IMR-90 (cell line): ENCODE measurements around the gene EIF2S2. TPM values are rescaled to one million over a fixed set of nuclear protein-coding genes. Genes with fewer than 3 reads are reported as not detected.

ENCODE experiments used
- ATAC-seq: fragments of 200-7000 bp; cut with Tn5 transposase; 2 replicates; pipeline ENCODE4 v1.9.1; 2020; ENCODE audit warnings: low read depth, mild to moderate bottlenecking, moderate library complexity
- BruUV-seq: library from RNA; stranded (reverse); fragments of 400-500 nt; replicated peaks from 2 replicates; lab custom pipeline; 2021; lab: Mats Ljungman, UMichigan
- CTCF ChIA-PET: fragments of 300-600 bp; formaldehyde crosslinking; extraction: SDS; loops from one replicate; lab custom pipeline; 2021; ENCODE audit warnings: antibody characterized with exemption; lab: Yijun Ruan, JAX
- POLR2A ChIA-PET: fragments of 300-600 bp; sonication (Branson Sonifier 250); formaldehyde crosslinking; loops from one replicate; lab custom pipeline; 2022; ENCODE audit warnings: antibody characterized with exemption; ENCODE audit not compliant: unreplicated experiment; lab: Charles Lee
- DNase-seq: peaks from one replicate; pipeline ENCODE4 v3.0.0; 2013
- H2AFZ ChIP-seq: replicated peaks from 2 replicates; pipeline ENCODE3; 2013; ENCODE audit warnings: low read length, mild to moderate bottlenecking; ENCODE audit not compliant: poor library complexity
- H2AK5ac ChIP-seq: 2 replicates; pipeline ENCODE4 v1.6.1; 2013; ENCODE audit warnings: low read depth, low read length, inconsistent platforms
- H2AK9ac ChIP-seq: replicated peaks from 2 replicates; pipeline ENCODE3; 2013; ENCODE audit warnings: mild to moderate bottlenecking, low read depth, low read length, moderate library complexity; ENCODE audit not compliant: poor library complexity
- H2BK120ac ChIP-seq: 2 replicates; pipeline ENCODE4 v1.6.1; 2013; ENCODE audit warnings: low read depth, low read length, inconsistent platforms
- H2BK15ac ChIP-seq: 3 replicates; pipeline ENCODE4 v1.6.1; 2013; ENCODE audit warnings: low read depth, low read length, inconsistent platforms
- H2BK20ac ChIP-seq: 2 replicates; pipeline ENCODE4 v1.6.1; 2013; ENCODE audit warnings: low read depth, mild to moderate bottlenecking, inconsistent platforms, low read length, moderate library complexity
- H2BK5ac ChIP-seq: 2 replicates; pipeline ENCODE4 v1.6.1; 2013; ENCODE audit warnings: mild to moderate bottlenecking, low read depth, low read length, inconsistent platforms; ENCODE audit not compliant: poor library complexity, severe bottlenecking
- H3K14ac ChIP-seq: replicated peaks from 2 replicates; pipeline ENCODE4 v1.6.1; 2013; ENCODE audit warnings: low read depth, low read length, inconsistent platforms
- H3K18ac ChIP-seq: 2 replicates; pipeline ENCODE4 v1.6.1; 2013; ENCODE audit warnings: low read depth, low read length, control low read depth
- H3K23ac ChIP-seq: 2 replicates; pipeline ENCODE4 v1.6.1; 2013; ENCODE audit warnings: low read depth, low read length, inconsistent platforms
- H3K27ac ChIP-seq: 2 replicates; pipeline ENCODE4 v1.5.1; 2013; ENCODE audit warnings: mild to moderate bottlenecking, control low read depth, low read length; ENCODE audit not compliant: insufficient read depth
- H3K27me3 ChIP-seq: 2 replicates; pipeline ENCODE4 v1.6.1; 2013; ENCODE audit warnings: low read length; ENCODE audit not compliant: control insufficient read depth, insufficient read depth
- H3K36me3 ChIP-seq: 2 replicates; pipeline ENCODE4 v1.6.1; 2013; ENCODE audit warnings: low read length, mixed read lengths; ENCODE audit not compliant: control insufficient read depth, insufficient read depth
- H3K4ac ChIP-seq: 2 replicates; pipeline ENCODE4 v1.6.1; 2013; ENCODE audit warnings: low read depth, low read length, inconsistent platforms
- H3K4me1 ChIP-seq: 2 replicates; pipeline ENCODE4 v1.6.1; 2013; ENCODE audit warnings: low read length, mixed read lengths; ENCODE audit not compliant: control insufficient read depth, insufficient read depth
- H3K4me2 ChIP-seq: 2 replicates; pipeline ENCODE4 v1.6.1; 2013; ENCODE audit warnings: low read depth, mild to moderate bottlenecking, control low read depth, low read length, moderate library complexity
- H3K4me3 ChIP-seq: 2 replicates; pipeline ENCODE4 v1.5.1; 2013; ENCODE audit warnings: low read depth, mild to moderate bottlenecking, control low read depth, low read length, moderate library complexity; ENCODE audit not compliant: insufficient read depth
- H3K56ac ChIP-seq: 2 replicates; pipeline ENCODE4 v1.6.1; 2013; ENCODE audit warnings: low read length, inconsistent platforms; ENCODE audit not compliant: insufficient read depth; ENCODE audit errors: extremely low read depth
- H3K79me1 ChIP-seq, 2 experiments: 2 replicates each; pipeline ENCODE4 v1.6.1; 2013; ENCODE audit warnings: low read length in 2 of 2, inconsistent platforms in 1 of 2, low read depth in 1 of 2
- H3K9ac ChIP-seq: 2 replicates; pipeline ENCODE4 v1.6.1; 2013; ENCODE audit warnings: low read depth, low read length, control low read depth
- H3K9me1 ChIP-seq: 2 replicates; pipeline ENCODE4 v1.6.1; 2013; ENCODE audit warnings: low read length, inconsistent platforms; ENCODE audit not compliant: insufficient read depth
- H3K9me3 ChIP-seq: 2 replicates; pipeline ENCODE4 v1.6.1; 2013; ENCODE audit warnings: low read length; ENCODE audit not compliant: control insufficient read depth, insufficient read depth
- H4K20me1 ChIP-seq: 2 replicates; pipeline ENCODE4 v1.6.1; 2013; ENCODE audit warnings: low read length, inconsistent platforms; ENCODE audit not compliant: insufficient read depth
- H4K5ac ChIP-seq: 2 replicates; pipeline ENCODE4 v1.6.1; 2013; ENCODE audit warnings: mild to moderate bottlenecking, low read depth, low read length, control low read depth
- H4K8ac ChIP-seq, 2 experiments: 2 replicates each; pipeline ENCODE4 v1.6.1; 2013; ENCODE audit warnings: low read depth in 2 of 2, low read length in 2 of 2, control low read depth in 1 of 2, inconsistent platforms in 1 of 2
- H4K91ac ChIP-seq: 2 replicates; pipeline ENCODE4 v1.6.1; 2013; ENCODE audit warnings: low read depth, low read length, inconsistent platforms; ENCODE audit not compliant: insufficient read depth
- MAFK ChIP-seq: IDR thresholded peaks from 2 replicates; pipeline ENCODE4 v1.6.1; 2012; ENCODE audit warnings: low read depth, low read length, improper control_type of control experiment
- RFX5 ChIP-seq: IDR thresholded peaks from 2 replicates; pipeline ENCODE4 v1.8.0; 2012; ENCODE audit warnings: low read depth, mild to moderate bottlenecking, low read length, moderate library complexity
- SMC3 ChIP-seq: fragments of 150-350 bp; IDR thresholded peaks from 2 replicates; pipeline ENCODE4 v1.6.1; 2016; ENCODE audit warnings: low read depth, mild to moderate bottlenecking, antibody characterized with exemption, low read length, moderate library complexity
- WGBS, 2 experiments: methylation state at CpG; one replicate each; pipeline versions ENCODE4 v1.1.5 to v1.1.7; 2013; ENCODE audit warnings: missing lambda C conversion rate in 2 of 2; ENCODE audit not compliant: insufficient read length in 1 of 2; ENCODE audit errors: extremely low coverage in 2 of 2; 5-methylcytosine and 5-hydroxymethylcytosine counted together
- dilution Hi-C: fragments of 300-500 bp; cut with HindIII; formaldehyde crosslinking; loops from one replicate; pipeline ENCODE4 v1.14.3; 2018; ENCODE audit warnings: low sequenced_read_pairs; ENCODE audit not compliant: unreplicated experiment
- in situ Hi-C: fragments of 300-500 bp; cut with MboI; formaldehyde crosslinking; loops from 3 replicates; pipeline ENCODE4 v1.14.3; 2019; ENCODE audit warnings: low sequenced_read_pairs, inconsistent platforms, mixed read lengths
- intact Hi-C: fragments of 100-400 bp; cut with micrococcal nuclease; formaldehyde crosslinking; loops from 2 replicates; pipeline ENCODE4 v1.10.0; 2022
- polyA plus RNA-seq, 3 experiments: library from polyadenylated mRNA; depleted of rRNA; stranded (reverse); fragments of >200 nt; gene quantifications; 2 replicates each; pipeline ENCODE4 v1.2.3, GENCODE V29; 2012; ENCODE audit warnings: low replicate concordance in 1 of 3
- total RNA-seq: library from RNA; depleted of rRNA; stranded (reverse); fragments of >200 nt; gene quantifications from 2 replicates; pipeline ENCODE4 v1.2.3, GENCODE V29; 2012

Gene EIF2S2
- total and polyA plus RNA-seq, 2 of the 4 experiments (the other 2 are of a cell fraction) = 61.7 to 66.9 TPM

DNA sequence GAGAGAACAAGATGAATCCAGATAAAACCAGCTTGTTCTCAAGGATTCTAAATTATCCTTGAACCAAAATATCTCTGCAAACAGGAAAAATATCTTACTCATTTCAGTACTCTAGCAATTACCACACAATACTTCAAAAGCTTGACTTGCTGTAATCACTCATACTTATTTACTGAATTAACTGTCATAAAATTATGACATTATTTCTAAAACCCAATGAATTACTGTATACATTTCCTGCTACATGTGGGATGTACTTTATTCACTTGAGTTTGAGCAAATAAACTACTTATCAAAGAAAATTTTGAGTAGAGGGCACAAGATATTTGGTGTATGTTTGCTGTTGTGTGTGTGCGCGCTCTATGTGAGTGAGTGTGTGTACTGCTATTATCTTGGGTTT lies 9.7 kb downstream of the EIF2S2 start:
- H3K4me3 ChIP-seq = no peak overlapping the region
- no peak overlapping the region for H2AK9ac ChIP-seq
- no peak for TF ChIP-seq SMC3
- no peak for TF ChIP-seq RFX5
- no peak for TF ChIP-seq MAFK
- no peak overlapping the region for H3K9ac ChIP-seq
- no peak overlapping the region for H2BK20ac ChIP-seq
- ATAC-seq (no peak), DNase-seq (no peak)
- in situ Hi-C loops (no loop called here), intact Hi-C loops (no loop called here), dilution Hi-C loops (no loop called here)
- H3K36me3 ChIP-seq = peaks cover 61% of the 10 kb centered on the region
- H2BK5ac ChIP-seq = no peak overlapping the region
- no peaks in the 10 kb centered on the region for H3K9me3 ChIP-seq
- H3K4me2 ChIP-seq = no peak overlapping the region
- H3K27ac ChIP-seq = no peak overlapping the region
- H3K4ac ChIP-seq = no peak overlapping the region
- no peak overlapping the region for H3K56ac ChIP-seq
- H4K5ac ChIP-seq = no peak overlapping the region
- no peaks in the 10 kb centered on the region for H3K27me3 ChIP-seq
- H2BK120ac ChIP-seq = no peak overlapping the region
- H3K9me1 ChIP-seq = peaks cover 8% of the 10 kb centered on the region; the same call in 1 of the 2 replicates
- WGBS, 2 experiments = no CpG with 5 or more reads among the region's 2 CpGs
- H2AK5ac ChIP-seq = no peak overlapping the region
- H4K20me1 ChIP-seq = peaks cover 96% of the 10 kb centered on the region
- peaks cover 15 to 74% of the 10 kb centered on the region in 2 experiments for H3K79me1 ChIP-seq
- peaks cover 5% of the 10 kb centered on the region for H3K4me1 ChIP-seq
- H2BK15ac ChIP-seq = no peak overlapping the region
- H3K23ac ChIP-seq = peak overlapping the region; percentile 35; the same call in 1 of the 2 replicates
- no peak overlapping the region for H2AFZ ChIP-seq
- ChIA-PET CTCF (no interaction called here), POLR2A (no interaction called here)
- no TSS peak for BruUV-seq
- H3K18ac ChIP-seq = no peak overlapping the region
- no peak overlapping the region for H4K91ac ChIP-seq
- no peak overlapping the region for H3K14ac ChIP-seq
- no peak overlapping the region for H4K8ac ChIP-seq
